Inflammatory macrophage treated with lipopolysaccharide for 4 hours (primary cell): ENCODE measurements around the gene C10orf90.
"Not testable (repeated sequence)": the region's sequence is repeated elsewhere in the genome, so short reads cannot be mapped to it uniquely, and the experiment has no call there.

Source experiments
- DNase-seq: peaks from one replicate; pipeline ENCODE4 v3.0.0-alpha.2; 2020

C10orf90 gene

GRCh38 chr10:126387041-126387921 is 283.2 kb downstream of the C10orf90 start:
- DNase-seq: peak; percentile 30

- DNase-seq: no peak
Measured at GRCh38 chr10:126384269-126384873, 286.1 kb downstream of the C10orf90 start.

- no peak for DNase-seq
Measured at GRCh38 chr10:126380352-126381076, 290.0 kb downstream of the C10orf90 start.

- not testable (repeated sequence) for DNase-seq
Measured at GRCh38 chr10:126379166-126379565, 291.3 kb downstream of the C10orf90 start.

- DNase-seq: no peak
Measured at GRCh38 chr10:126376956-126377355, 293.5 kb downstream of the C10orf90 start.

- no peak for DNase-seq
Measured at GRCh38 chr10:126375926-126376554, 294.5 kb downstream of the C10orf90 start.

GRCh38 chr10:126375299-126375698 is 295.2 kb downstream of the C10orf90 start:
- no peak for DNase-seq
